ENCODE results near the gene NANOS2. TPM values are rescaled to one million over a fixed set of nuclear protein-coding genes. Genes with fewer than 3 reads are reported as not detected.

The NANOS2 gene
- total RNA-seq, 1 donor from 2014 or later, result not detected

DNA sequence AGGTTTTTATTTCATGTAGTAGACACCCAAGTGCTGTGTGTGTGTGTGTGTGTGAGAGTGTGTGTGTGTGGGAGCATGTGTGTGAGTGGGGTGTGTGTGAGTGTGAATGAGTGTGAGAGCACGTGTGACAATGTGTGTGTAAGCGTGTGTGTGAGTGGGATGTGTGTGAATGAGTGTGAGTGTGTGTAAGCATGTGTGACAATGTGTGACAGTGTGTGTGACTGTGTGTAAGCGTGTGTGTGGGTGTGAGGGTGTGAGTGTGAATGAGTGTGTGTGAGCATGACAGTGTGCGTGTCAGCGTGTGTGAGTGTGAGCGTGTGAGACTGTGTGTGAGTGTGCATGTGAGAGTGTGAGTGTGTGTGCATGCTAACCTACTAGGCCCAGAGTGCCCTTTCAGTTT, 43.7 kb upstream of the NANOS2 start:
- no peak overlapping the region for H3K4me3 Mint-ChIP-seq
- no peaks in the 10 kb centered on the region for H3K36me3 Mint-ChIP-seq
- no peak for DNase-seq (ENCODE audit: low spot score in 2 of 2, unreplicated experiment in 2 of 2)
- peaks cover 74% of the 10 kb centered on the region for H3K27me3 Mint-ChIP-seq (ENCODE audit: low read depth)
- H3K4me1 Mint-ChIP-seq, result peaks cover 1% of the 10 kb centered on the region
- no peak overlapping the region for H3K27ac Mint-ChIP-seq
- H3K9me3 Mint-ChIP-seq, result no peaks in the 10 kb centered on the region
- TF ChIP-seq, protein P1, sequence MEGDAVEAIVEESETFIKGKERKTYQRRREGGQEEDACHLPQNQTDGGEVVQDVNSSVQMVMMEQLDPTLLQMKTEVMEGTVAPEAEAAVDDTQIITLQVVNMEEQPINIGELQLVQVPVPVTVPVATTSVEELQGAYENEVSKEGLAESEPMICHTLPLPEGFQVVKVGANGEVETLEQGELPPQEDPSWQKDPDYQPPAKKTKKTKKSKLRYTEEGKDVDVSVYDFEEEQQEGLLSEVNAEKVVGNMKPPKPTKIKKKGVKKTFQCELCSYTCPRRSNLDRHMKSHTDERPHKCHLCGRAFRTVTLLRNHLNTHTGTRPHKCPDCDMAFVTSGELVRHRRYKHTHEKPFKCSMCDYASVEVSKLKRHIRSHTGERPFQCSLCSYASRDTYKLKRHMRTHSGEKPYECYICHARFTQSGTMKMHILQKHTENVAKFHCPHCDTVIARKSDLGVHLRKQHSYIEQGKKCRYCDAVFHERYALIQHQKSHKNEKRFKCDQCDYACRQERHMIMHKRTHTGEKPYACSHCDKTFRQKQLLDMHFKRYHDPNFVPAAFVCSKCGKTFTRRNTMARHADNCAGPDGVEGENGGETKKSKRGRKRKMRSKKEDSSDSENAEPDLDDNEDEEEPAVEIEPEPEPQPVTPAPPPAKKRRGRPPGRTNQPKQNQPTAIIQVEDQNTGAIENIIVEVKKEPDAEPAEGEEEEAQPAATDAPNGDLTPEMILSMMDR (IDR thresholded peaks at IDR 0.05; ENCODE audit: unreplicated experiment), result no peak

DNA sequence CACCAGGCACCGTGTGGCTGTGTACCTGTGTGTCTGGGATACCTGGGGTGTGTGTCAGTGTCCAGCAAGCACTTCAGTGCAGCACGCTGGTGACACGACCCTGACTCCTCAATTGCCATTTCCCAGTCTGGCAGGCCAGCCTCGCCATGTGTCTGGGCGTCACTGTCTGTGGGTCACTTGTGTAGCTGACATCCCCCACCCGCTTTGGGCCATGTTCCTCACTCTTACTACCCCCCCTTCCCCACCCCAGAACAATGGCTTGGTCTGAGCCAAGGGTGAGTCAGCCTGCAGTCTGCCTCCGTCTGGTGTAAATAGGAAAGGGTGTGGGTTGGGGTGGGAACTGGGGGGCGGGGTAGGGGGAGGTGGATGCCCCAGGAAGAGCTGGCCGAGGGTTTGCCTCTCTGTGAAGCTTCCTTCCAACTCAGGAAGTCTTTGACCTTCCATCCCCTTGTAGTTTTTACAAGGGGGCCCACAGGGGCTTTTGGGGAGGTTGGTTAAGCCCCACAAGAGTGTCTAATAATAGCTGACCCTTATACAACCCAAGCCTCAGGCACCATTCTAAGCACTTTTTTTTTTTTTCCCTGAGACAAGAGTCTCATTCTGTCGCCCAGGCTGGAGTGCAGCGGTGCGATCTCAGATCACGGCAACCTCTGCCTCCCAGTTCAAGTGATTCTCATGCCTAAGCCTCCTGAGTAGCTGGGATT, 41.5 kb upstream of the NANOS2 start:
- Mint-ChIP-seq H3K4me1 (peaks cover 4% of the 10 kb centered on the region), H3K4me3 (no peak overlapping the region), H3K36me3 (no peaks in the 10 kb centered on the region), H3K9me3 (no peaks in the 10 kb centered on the region), H3K27ac (no peak overlapping the region), H3K27me3 (ENCODE audit: low read depth) (peaks cover 64% of the 10 kb centered on the region)
- TF ChIP-seq, protein P1 (IDR thresholded peaks at IDR 0.05; ENCODE audit: unreplicated experiment), result no peak
- no peak for DNase-seq (ENCODE audit: low spot score in 2 of 2, unreplicated experiment in 2 of 2)

DNA sequence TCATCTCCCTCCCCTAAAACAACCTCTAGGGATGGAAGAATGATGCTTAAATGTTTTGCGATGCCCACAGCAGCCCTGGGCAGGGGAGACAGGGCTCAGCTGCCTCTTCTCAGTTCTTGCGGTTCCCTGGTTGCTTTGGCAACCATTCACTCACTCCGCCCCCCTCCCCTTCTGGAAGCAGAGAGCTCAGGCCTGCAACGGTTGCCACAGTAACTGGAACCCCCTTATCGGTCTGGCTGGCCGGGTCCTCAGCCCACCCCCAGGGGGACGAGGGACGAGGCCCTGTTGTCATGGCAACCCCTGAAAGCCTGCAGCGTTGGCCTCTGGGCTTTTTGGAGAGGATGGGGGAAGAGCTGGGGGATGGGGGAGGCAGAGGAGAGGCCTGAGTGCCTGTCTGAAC, 39.6 kb upstream of the NANOS2 start:
- Mint-ChIP-seq H3K9me3 (no peaks in the 10 kb centered on the region), H3K4me3 (no peak overlapping the region), H3K27ac (no peak overlapping the region), H3K4me1 (peaks cover 3% of the 10 kb centered on the region), H3K27me3 (ENCODE audit: low read depth) (peaks cover 51% of the 10 kb centered on the region), H3K36me3 (no peaks in the 10 kb centered on the region)
- TF ChIP-seq, protein P1 (IDR thresholded peaks at IDR 0.05; ENCODE audit: unreplicated experiment), result no peak
- DNase-seq (ENCODE audit: low spot score in 2 of 2, unreplicated experiment in 2 of 2), result no peak

DNA sequence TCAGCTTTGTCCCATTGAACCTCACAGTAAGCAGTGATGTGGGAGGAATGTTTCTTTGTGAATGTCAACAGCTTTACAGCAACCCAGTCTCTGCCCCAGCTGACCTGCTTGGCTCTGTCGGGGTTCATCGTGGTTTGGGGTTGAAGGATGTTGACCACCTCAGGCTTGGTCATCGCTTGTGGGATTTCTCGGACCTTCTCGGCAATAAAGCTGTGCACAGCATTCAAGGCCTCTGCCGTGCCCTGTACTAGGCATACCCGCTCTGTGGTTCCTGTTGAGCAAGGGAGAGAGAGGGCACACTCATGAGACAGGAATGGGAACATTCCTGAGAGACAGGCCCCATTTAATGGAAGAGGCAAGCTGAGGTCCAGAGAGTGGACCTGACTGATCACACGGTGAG, 39.1 kb upstream of the NANOS2 start:
- TF ChIP-seq, protein P1 (IDR thresholded peaks at IDR 0.05; ENCODE audit: unreplicated experiment), result no peak
- Mint-ChIP-seq H3K4me1 (peaks cover 3% of the 10 kb centered on the region), H3K27me3 (ENCODE audit: low read depth) (peaks cover 50% of the 10 kb centered on the region), H3K9me3 (no peaks in the 10 kb centered on the region), H3K27ac (no peak overlapping the region), H3K4me3 (no peak overlapping the region), H3K36me3 (no peaks in the 10 kb centered on the region)
- DNase-seq (ENCODE audit: low spot score in 2 of 2, unreplicated experiment in 2 of 2), result no peak

DNA sequence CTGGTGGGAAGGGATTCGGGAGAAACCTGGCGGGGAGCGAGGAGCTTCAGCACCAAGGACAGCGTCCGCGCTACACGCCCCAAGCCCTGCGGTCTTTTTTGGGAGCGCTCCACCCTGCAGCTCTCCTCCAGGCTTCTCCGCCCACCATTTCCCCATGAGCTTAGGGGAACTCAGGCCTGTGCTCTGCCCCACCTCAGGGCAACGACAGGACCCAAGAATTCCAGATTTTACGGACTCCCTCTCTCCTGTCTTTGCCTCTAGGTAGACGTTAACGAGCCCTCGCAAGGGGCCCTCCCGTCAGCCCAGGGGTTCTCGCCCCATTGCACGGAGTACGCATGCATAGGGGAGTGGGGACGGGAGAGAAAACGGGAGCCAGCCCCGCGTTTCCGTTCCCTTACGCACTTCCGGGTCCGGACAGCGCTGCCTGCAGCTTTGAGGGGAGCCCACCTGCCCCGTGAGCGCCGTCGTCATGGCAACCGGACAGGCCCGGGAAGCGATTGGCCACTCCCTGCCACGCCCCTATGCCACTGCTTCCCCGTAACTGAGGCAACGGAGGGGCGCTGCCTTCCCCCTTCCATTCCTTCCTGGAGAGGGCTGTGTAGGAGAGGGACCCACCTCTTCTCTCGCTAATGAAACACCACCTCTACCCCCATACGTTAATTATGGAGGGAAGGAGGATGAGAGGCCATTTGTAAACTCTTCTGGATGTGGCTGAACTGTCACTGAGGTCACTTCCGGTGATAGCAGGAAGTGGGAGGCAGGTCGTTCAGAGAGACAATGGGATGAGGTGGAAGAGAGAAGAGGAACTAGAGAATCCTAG, 38.3 kb upstream of the NANOS2 start:
- Mint-ChIP-seq H3K9me3 (no peaks in the 10 kb centered on the region), H3K27ac (no peak overlapping the region), H3K4me3 (peak overlapping the region; percentile 24), H3K4me1 (peaks cover 3% of the 10 kb centered on the region), H3K36me3 (no peaks in the 10 kb centered on the region), H3K27me3 (ENCODE audit: low read depth) (peaks cover 45% of the 10 kb centered on the region)
- TF ChIP-seq, protein P1 (IDR thresholded peaks at IDR 0.05; ENCODE audit: unreplicated experiment), result no peak
- peak; percentile 66 to 86 for DNase-seq (ENCODE audit: low spot score in 2 of 2, unreplicated experiment in 2 of 2)

Data from mesothelial cell of epicardium (in vitro differentiated cells).